LNCAP (cell line): ENCODE data around the gene CTDSP2.

Source experiments
- TF ChIP-seq, protein P1 (sequence below): fragments of 450-650 bp; IDR thresholded peaks from 2 replicates; pipeline ENCODE4 v1.5.1; 2017; ENCODE audit warnings: mild to moderate bottlenecking

The CTDSP2 gene

DNA sequence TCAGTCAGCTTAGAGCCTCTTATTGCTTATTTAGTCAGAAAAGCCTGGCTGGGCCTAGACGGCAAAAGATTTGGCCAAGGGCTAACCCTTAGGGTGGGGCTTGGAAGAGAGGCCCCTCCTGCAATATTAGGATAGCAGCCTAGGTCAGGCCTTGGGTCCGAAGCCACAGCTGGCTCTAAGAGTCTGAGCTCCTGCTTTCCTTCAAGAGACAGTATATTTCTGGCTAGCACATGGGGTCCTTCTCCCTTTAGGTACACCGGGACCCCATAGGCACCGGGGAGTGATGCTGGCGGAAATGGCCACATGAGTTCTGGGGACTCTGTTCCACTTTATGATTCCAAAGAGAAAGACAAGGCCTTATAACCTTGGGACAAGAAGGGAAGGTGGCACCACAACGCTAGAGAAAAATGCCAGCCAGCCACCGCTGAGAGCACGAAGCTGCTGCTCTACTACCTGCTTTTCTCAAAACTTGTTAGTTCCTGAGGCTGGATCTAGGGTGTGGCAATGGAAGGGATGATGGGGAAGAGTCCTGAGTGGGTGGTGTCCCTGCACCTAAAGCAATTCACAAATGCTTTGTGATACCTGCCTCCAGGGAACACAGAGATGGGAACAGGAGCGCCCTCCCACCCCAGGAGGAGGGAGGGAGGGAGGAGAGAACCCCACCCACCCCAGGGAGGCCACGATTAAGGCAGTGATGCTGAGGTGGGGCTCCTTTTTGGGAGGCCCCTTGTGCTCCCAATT is 24.9 kb downstream of the CTDSP2 start:
- TF ChIP-seq, protein P1, sequence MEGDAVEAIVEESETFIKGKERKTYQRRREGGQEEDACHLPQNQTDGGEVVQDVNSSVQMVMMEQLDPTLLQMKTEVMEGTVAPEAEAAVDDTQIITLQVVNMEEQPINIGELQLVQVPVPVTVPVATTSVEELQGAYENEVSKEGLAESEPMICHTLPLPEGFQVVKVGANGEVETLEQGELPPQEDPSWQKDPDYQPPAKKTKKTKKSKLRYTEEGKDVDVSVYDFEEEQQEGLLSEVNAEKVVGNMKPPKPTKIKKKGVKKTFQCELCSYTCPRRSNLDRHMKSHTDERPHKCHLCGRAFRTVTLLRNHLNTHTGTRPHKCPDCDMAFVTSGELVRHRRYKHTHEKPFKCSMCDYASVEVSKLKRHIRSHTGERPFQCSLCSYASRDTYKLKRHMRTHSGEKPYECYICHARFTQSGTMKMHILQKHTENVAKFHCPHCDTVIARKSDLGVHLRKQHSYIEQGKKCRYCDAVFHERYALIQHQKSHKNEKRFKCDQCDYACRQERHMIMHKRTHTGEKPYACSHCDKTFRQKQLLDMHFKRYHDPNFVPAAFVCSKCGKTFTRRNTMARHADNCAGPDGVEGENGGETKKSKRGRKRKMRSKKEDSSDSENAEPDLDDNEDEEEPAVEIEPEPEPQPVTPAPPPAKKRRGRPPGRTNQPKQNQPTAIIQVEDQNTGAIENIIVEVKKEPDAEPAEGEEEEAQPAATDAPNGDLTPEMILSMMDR: no peak

DNA sequence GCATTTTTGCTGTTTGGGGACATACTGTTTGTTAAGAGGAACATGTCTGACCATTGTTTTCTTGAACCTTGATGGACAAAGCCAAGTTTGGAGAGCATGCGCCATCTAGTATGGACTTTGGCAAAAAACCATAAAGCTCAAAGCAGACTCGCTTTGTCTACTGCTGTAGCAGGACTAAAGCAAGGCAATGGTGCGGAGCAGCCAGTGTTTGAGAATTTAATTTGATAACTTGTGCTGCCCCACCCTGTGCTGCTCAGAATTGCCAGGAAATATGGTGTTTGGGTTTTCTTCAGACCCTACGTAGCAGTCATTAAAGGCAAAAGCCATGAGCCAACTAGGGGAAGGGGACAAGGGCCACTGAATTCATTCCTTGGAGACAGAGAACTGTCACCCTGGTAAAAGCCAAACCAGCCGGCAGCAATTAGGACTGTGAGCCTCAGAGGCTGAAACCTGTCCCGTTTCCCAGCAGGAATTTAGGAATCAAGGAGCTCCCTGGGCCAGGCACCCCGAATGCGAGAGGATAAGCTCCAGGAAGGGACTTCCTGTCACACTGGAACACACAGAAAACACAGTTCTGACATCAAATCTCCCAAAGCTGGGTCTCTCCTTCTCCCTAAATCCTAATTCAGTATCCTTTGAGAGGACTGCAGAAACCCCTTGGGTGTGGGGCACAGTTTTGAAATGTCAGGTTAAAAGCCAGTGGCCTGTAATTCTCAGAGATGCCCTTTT is 29.1 kb downstream of the CTDSP2 start:
- TF ChIP-seq, protein P1: no peak

DNA sequence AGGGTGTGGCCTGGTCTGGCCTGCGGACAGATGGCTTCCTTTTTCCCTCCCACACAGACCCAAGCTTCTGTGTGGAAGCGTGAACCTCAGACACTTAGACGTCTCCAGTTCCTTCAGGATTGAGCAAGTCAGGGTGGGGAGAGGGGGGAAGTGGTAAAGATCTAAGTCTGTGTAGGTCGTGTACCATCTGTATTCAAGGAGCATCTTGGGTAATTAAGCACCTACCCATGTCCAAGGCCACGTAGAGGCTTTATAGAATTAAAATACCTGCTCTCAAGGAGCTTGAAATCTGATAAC is 29.7 kb downstream of the CTDSP2 start:
- TF ChIP-seq, protein P1: no peak

DNA sequence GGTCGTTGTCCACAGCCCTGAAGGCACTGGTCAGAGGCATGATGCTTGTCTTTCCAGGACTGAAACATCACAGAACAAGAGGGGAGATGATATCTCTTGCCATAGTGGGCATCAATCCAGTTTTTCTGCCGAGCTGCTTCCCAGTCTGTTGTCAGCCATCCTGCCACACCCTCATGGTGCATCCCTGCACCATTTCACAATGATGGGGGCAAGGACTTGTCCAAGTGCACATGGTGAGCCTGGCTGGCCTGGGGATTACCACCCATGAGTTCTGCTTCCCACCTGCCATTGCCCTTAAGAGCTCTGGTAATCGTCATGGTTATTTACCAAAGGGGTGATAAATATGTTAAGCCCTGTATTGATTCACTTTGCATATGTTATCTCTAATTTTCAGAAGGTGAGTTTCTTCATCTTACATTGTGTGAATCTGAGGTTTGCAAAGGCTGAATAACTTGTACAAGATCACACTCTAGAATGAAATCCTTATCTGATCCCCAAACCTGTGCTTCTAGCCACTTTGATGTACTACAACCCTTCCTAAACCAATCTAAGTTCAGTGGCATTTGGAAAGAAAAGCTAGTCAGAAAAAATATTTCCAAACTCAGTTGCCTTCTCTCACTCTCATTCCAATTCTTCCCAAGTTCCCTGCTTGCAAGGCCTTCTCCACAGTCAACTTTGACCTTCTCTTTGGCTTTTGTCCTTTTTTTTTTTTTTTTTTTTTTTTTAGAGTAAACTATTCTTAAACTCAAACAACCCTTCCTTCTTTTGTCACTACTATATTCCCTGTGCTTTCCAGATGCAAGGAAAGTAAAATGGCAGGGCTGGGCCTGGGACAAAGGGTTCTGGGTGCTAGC is 30.3 kb downstream of the CTDSP2 start:
- TF ChIP-seq, protein P1: no peak

DNA sequence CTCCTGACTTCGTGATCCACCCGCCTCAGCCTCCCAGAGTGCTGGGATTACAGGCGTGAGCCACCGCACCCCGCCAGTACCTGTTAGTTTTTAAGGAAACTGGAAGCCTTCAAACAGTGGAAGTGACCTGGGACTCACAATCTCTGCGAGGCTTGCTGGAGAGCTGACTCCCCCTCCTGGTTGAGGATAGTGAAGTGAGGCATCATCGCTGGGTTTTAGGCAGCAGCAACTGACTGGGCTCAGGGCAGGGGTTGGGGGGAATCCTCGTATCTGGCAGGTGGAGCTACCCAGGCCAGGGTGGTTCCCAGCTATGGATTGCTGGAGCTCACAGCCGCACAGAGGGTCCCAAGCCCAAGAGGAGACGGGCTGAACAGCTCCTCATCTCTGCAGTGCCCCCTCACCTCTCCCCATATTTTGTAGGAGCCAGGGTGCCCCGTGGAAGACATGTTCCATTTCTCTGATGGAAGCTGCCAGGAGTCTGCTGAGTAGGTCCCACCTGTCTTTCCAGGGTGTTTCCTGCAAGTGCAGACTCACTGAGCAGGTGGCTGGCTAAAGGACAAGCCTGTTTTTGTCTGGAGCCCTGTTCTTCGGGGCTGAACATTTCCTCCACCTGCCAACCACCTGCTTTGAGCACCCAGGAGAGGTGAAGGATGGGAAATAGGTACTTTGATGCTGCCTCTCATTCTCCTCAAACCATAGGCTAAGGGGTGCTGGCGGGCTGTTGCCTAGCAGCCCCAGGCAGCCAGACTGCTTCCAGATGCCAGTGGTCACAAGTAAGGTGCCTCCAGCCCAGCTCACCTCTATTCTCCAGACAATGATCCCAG is 31.1 kb downstream of the CTDSP2 start:
- TF ChIP-seq, protein P1: no peak

DNA sequence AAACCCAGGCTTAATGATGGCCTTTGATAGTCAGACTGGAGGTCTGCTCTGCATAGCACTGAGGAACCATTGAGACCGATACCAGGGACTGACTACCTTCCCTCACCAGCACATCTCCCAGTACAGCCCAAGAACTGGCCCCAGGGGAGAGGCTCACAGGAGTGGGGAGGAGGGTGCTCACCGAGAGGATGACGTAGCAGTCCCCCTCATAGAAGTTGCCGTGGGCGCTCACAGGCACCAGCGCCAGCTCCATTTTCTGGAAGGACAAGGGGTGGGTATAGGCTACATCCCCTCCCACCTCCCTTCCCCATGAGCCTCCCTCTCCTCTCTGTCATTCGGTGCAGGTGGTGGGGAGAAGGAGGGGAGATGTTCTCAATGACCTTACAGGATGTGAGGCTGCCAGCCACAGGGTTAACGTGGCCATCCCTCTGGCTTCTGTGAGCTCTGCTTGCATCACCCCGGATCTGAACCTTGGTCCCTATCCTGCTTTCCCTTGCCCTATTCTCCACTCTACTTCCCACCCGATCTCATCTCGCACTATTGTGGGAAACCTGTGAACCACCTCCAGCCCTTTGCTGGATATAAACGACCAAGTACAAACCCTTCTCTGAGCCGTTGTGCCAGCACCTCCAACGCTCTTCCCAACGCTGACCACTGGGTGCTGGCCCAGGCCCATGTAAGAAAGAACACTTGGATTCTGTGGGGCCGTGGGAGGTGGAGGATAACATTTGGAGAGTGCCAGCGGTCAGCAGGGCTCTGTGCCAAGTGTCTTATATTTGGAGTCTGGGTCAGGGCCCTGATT is 32.4 kb downstream of the CTDSP2 start:
- TF ChIP-seq, protein P1: no peak
